Duodenal mucosa (tissue), 2 donors: ENCODE data around the gene BLM.

Source experiments
- H3K27ac ChIP-seq: one replicate; pipeline ENCODE4 v1.7.0; 2013; ENCODE audit warnings: low read depth, low read length
- H3K27me3 ChIP-seq, 2 donors: one replicate each; pipeline ENCODE4 v1.7.0; 2013; ENCODE audit warnings: low read length in 2 of 2, control low read depth in 1 of 2; ENCODE audit not compliant: insufficient read depth in 2 of 2, control insufficient read depth in 1 of 2
- H3K36me3 ChIP-seq, 2 donors: one replicate each; pipeline ENCODE4 v1.7.0; 2013; ENCODE audit warnings: low read length in 2 of 2, control low read depth in 1 of 2; ENCODE audit not compliant: insufficient read depth in 2 of 2, control insufficient read depth in 1 of 2
- H3K4me1 ChIP-seq, 2 donors: one replicate each; pipeline ENCODE4 v1.7.0; 2013; ENCODE audit warnings: low read length in 2 of 2, control low read depth in 1 of 2; ENCODE audit not compliant: insufficient read depth in 2 of 2, control insufficient read depth in 1 of 2
- H3K4me3 ChIP-seq, 2 donors: one replicate each; pipeline ENCODE4 v1.7.0; 2013; ENCODE audit warnings: low read length in 2 of 2, low read depth in 1 of 2
- H3K9ac ChIP-seq, 2 donors: one replicate each; pipeline ENCODE4 v1.7.0; 2013; ENCODE audit warnings: low read length in 2 of 2, low read depth in 1 of 2
- H3K9me3 ChIP-seq, 2 donors: one replicate each; pipeline ENCODE4 v1.7.0; 2013; ENCODE audit warnings: low read length in 2 of 2, control low read depth in 1 of 2; ENCODE audit not compliant: control insufficient read depth in 1 of 2

Gene BLM

DNA sequence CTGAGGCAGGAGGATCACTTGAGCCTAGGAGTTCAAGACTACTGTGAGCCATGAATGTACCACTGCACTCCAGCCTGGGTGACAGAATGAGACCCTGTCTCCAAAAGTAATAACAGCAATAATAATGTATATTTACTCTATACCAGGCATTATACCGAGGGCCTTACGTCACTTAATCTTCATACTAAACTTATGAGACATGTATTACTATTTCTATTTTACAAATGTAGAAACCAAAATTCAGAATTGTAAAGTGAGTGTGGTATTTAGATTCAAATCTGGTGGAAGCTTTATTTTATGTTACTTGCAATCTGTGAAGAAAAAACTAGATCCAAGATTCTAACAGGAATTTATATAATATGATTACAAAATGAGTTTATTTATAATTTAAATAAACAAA, 9.7 kb upstream of the BLM start:
- H3K9me3 ChIP-seq, result no peaks in the 10 kb centered on the region
- H3K27ac ChIP-seq, result no peak overlapping the region
- H3K36me3 ChIP-seq, result no peaks in the 10 kb centered on the region
- H3K27me3 ChIP-seq, result no peaks in the 10 kb centered on the region
- H3K9ac ChIP-seq, result no peak overlapping the region
- no peaks in the 10 kb centered on the region for H3K4me1 ChIP-seq
- H3K4me3 ChIP-seq, result no peak overlapping the region

DNA sequence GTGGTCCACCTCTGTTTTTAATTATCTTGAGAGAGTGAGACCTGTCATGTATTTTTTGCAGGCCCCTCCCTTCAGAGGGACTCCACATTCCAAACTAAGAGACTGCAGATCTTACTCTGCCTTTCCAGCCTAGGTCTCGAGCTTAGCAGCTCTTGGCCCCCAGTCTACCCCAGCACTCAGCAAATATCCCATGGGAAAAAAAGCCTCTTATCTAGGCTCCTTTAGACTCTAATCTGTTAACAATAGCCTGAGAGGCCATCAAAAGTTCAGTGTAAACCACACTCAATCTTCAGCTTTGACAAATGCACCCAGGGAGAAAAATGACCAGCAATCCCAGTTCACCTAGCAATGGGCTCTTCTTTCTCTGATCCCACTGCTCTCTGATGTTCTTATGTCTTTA, 8.6 kb upstream of the BLM start:
- Histone ChIP-seq H3K36me3 (no peaks in the 10 kb centered on the region), H3K27ac (no peak overlapping the region), H3K27me3 (no peaks in the 10 kb centered on the region), H3K4me1 (no peaks in the 10 kb centered on the region), H3K9ac (no peak overlapping the region), H3K9me3 (no peaks in the 10 kb centered on the region), H3K4me3 (no peak overlapping the region)

DNA sequence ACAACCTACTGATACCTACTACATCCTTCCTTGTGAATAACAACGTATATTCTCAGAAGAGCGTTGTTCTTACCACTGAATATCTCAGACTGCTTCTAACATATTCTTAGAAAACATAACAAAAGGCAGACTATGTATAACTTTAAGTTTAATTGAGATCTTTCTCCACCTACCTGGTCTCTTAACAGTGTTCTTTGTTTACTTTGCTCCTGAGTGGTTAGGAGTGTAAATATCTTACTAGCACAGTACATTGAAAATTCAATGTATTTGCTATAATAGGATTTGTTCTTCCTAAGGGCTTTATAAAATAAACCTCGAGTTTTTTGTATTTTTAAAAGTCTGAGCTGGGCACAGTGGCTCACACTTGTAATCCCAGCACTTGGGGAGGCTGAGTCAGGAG, 7.9 kb upstream of the BLM start:
- no peaks in the 10 kb centered on the region for H3K36me3 ChIP-seq
- no peak overlapping the region for H3K4me3 ChIP-seq
- no peak overlapping the region for H3K9ac ChIP-seq
- H3K27me3 ChIP-seq, result no peaks in the 10 kb centered on the region
- H3K9me3 ChIP-seq, result no peaks in the 10 kb centered on the region
- H3K4me1 ChIP-seq, result no peaks in the 10 kb centered on the region
- no peak overlapping the region for H3K27ac ChIP-seq

DNA sequence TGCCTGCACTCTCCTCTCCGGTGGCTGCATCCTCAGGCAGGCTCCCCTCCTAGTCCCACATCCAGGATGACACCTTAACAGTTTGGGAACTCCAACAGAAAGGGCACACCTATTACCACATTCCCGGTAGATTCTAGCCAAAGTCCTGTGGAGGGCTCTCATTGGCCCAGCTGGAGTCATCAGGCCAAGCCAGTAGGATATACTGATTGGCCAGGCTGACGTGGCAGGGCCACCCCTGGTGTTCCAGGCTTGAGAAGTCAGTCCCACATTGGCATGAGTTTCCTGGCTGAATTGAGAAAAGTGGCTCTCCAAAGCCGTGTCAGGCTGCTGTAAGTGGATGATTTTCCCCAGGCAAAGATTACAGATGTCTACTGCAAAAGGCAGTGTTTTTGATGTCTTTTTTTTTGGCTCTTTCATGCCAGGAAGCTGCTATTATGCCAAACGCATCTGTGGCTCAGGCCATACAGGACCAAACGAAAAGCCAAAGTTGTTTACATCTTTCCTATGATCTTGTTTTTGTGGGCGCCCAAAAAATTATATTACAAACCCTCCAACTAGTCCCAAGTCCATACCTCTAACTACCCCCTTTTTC, 6.6 kb upstream of the BLM start:
- Histone ChIP-seq H3K27ac (no peak overlapping the region), H3K4me3 (no peak overlapping the region), H3K27me3 (no peaks in the 10 kb centered on the region), H3K9ac (no peak overlapping the region), H3K9me3 (no peaks in the 10 kb centered on the region), H3K36me3 (no peaks in the 10 kb centered on the region), H3K4me1 (no peaks in the 10 kb centered on the region)

DNA sequence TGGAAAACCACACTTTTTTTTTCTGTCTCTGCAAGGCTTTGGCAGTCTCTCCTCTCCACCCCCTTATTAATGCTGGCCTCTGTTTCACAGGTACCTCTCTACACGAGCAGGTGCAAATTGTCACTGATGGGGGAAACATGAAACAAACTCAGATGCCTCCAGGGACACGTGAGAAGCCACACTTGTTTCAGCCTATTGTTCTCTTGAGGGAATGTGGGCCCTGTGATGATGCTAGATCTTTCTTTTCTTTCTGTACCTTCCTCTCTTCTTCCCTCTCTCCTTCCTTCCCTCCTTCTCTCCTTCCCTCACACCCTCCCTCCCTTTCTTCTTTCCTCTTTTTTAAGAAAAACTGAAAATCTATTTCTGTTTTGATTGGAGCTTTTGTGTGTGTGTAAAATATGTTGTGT, 5.7 kb upstream of the BLM start:
- H3K27me3 ChIP-seq, result no peaks in the 10 kb centered on the region
- H3K9me3 ChIP-seq, result no peaks in the 10 kb centered on the region
- peaks cover 0 to 4% of the 10 kb centered on the region in 2 donors for H3K4me1 ChIP-seq
- no peak overlapping the region for H3K9ac ChIP-seq
- no peak overlapping the region for H3K4me3 ChIP-seq
- no peak overlapping the region for H3K27ac ChIP-seq
- no peaks in the 10 kb centered on the region for H3K36me3 ChIP-seq

DNA sequence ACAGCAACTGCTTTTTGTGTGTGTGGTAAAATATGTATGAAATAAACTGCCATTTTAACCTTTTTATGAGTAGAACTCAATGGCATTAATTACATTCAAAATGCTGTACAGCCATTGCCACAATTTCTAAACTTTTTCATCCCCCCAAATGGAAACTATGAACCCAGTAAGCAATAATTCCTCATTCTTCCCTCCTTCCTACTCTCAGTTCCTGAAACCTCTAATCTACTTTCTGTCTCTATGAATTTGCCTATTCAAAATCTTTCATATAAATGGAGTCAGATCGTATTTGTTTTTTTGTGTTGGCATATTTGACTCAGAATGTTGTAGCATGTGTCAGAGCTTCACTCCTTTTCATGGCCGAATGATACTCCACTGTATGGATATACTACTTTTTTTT, 5.3 kb upstream of the BLM start:
- Histone ChIP-seq H3K9me3 (no peaks in the 10 kb centered on the region), H3K4me3 (no peak overlapping the region), H3K27ac (no peak overlapping the region), H3K4me1 (peaks cover 0 to 4% of the 10 kb centered on the region in 2 donors), H3K27me3 (no peaks in the 10 kb centered on the region), H3K9ac (no peak overlapping the region), H3K36me3 (no peaks in the 10 kb centered on the region)

DNA sequence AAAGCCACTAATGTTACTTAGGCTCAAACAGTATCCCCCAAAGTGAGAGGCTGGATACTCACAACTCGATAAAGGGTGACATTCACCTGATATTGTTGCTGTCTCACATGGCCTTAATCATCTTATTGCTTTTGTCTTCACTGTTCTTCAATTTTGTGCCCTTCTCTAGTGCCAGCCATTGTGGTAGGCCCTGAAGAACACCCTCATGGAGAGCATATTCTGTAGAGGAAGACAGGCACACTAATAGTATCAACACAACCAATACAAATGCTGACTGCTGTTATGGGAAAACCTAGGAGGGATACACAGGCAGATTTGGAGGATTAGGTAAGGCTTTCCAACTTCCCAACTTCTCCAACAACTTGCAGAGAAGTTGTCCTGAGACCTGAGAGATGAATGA, 4.1 kb upstream of the BLM start:
- Histone ChIP-seq H3K27me3 (no peaks in the 10 kb centered on the region), H3K4me1 (peaks cover 6 to 13% of the 10 kb centered on the region in 2 donors), H3K36me3 (no peaks in the 10 kb centered on the region), H3K9me3 (no peaks in the 10 kb centered on the region), H3K9ac (no peak overlapping the region), H3K27ac (no peak overlapping the region), H3K4me3 (no peak overlapping the region)

DNA sequence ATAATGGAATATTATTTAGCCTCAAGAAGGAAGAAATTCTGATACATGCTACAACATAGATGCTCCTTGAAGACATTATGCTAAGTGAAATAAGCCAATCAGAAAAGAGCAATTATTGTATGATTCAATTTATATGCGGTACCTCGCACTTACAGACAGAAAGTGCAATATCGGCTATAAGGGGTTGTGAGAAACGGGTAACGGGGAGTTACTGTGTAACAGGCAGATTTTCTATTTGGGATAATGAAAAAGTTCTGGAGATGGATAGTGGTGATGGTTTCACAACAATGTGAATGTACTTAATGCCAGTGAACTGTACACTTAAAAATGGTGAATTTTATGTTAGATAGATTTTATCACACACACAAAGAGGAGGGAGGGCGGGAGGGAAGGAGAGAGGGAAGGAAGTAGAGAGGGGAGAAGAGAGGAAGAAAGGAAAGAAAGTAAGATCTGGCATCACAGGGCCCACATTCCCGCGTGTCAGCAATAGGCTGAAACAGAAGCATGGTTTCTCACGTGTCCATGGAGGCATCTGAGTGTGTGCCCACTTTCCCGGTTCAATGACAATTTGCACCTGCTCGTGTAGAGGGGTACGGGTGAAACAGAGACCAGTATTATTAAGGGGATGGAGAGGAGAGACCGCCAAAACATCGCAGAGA, 700 bp upstream of the BLM start:
- H3K36me3 ChIP-seq, result no peaks in the 10 kb centered on the region
- peak overlapping the region; percentile 73 for H3K27ac ChIP-seq
- H3K9ac ChIP-seq, result peak overlapping the region; percentile 72 to 86

DNA sequence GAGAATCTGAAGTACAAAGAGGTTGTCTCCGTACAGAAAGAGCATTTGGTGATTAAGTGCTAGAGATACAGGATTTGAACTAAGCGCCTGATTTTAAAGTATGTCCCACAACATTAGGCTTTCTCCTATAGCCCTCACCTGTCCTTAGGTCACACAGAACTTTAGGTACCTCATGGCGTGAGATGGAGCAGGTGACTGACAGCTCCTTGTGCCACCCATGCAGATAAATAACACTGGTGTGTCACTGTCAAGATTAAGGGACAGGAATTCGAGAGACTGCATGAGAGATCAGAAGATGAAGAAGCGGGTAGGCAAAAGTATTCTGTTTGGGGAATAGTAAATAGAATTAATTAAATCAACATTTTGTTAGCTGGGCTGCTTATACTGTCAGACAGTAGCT, 1.1 kb downstream of the BLM start:
- Histone ChIP-seq H3K9ac (no peak overlapping the region), H3K27me3 (no peaks in the 10 kb centered on the region), H3K4me1 (peaks cover 10 to 16% of the 10 kb centered on the region in 2 donors), H3K27ac (no peak overlapping the region), H3K36me3 (no peaks in the 10 kb centered on the region), H3K9me3 (no peaks in the 10 kb centered on the region), H3K4me3 (peak overlapping the region in 1 of 2 donors; percentile 83)

More for the DNA sequence above, 700 bp upstream of the BLM start:
- Histone ChIP-seq H3K4me1 (peaks cover 10 to 16% of the 10 kb centered on the region in 2 donors), H3K9me3 (no peaks in the 10 kb centered on the region), H3K27me3 (no peaks in the 10 kb centered on the region), H3K4me3 (peak overlapping the region; percentile 87)

DNA sequence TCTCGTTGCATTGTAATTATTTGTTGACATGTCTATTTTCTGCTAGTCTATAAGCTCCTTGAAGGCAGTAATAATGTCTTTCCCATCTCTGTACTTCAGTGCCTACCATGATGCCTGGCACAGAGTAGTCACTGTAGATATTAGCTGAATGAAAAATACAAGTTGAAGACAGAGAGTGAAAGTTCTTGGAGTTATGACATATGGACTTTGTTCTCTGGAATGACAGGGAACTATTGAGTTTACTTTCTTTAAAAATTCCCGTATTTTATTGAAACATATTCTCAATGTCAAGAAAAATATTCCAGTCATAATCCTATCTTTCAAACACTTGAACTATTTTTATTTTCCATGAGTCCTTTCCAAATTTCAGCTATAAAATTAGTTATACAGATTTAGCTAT, 3.0 kb downstream of the BLM start:
- Histone ChIP-seq H3K9ac (no peak overlapping the region), H3K27me3 (no peaks in the 10 kb centered on the region), H3K4me1 (peaks cover 10 to 16% of the 10 kb centered on the region in 2 donors), H3K4me3 (no peak overlapping the region), H3K9me3 (no peaks in the 10 kb centered on the region), H3K27ac (no peak overlapping the region), H3K36me3 (peaks cover 0 to 2% of the 10 kb centered on the region in 2 donors)
